WTC11 (cell line): ENCODE results near the gene DHTKD1.

ENCODE experiments used
- CTCF ChIP-seq: fragments of 200-600 bp; IDR thresholded peaks from 2 replicates; pipeline ENCODE4 v1.8.0; 2022; ENCODE audit warnings: antibody characterized with exemption
- IRF2 ChIP-seq: sonication (generic); formaldehyde crosslinking; IDR thresholded peaks from 2 replicates; pipeline ENCODE4 v1.8.0; 2022; ENCODE audit warnings: low read depth, missing genetic modification reagents, borderline replicate concordance
- KAT7 ChIP-seq: sonication (generic); formaldehyde crosslinking; IDR thresholded peaks from 2 replicates; pipeline ENCODE4 v1.8.1; 2023; ENCODE audit warnings: missing genetic modification reagents, mild to moderate bottlenecking, borderline replicate concordance
- MAX ChIP-seq: sonication (generic); formaldehyde crosslinking; IDR thresholded peaks from 2 replicates; pipeline ENCODE4 v1.8.0; 2022; ENCODE audit warnings: mild to moderate bottlenecking, missing genetic modification reagents
- MLX ChIP-seq: sonication (generic); formaldehyde crosslinking; IDR thresholded peaks from 2 replicates; pipeline ENCODE4 v1.8.1; 2023; ENCODE audit warnings: mild to moderate bottlenecking, missing genetic modification reagents, moderate library complexity
- MYBL2 ChIP-seq: sonication (generic); formaldehyde crosslinking; IDR thresholded peaks from 2 replicates; pipeline ENCODE4 v1.8.1; 2023; ENCODE audit warnings: mild to moderate bottlenecking, moderate library complexity, missing genetic modification reagents
- ZNF121 ChIP-seq: sonication (generic); formaldehyde crosslinking; IDR thresholded peaks from 2 replicates; pipeline ENCODE4 v1.8.0; 2023; ENCODE audit warnings: missing genetic modification reagents
- ZNF263 ChIP-seq: sonication (generic); formaldehyde crosslinking; IDR thresholded peaks from 2 replicates; pipeline ENCODE4 v1.8.1; 2022; ENCODE audit warnings: low read depth, mild to moderate bottlenecking, moderate library complexity, missing genetic modification reagents
- ZNF416 ChIP-seq: fragments of 250-450 bp; sonication (Bioruptor Pico); IDR thresholded peaks from 2 replicates; pipeline ENCODE4 v1.9.0; 2021; ENCODE audit warnings: mild to moderate bottlenecking, inconsistent platforms
- ZNF671 ChIP-seq: fragments of 250-450 bp; sonication (Bioruptor Pico); IDR thresholded peaks from 2 replicates; pipeline ENCODE4 v1.8.0; 2021; ENCODE audit warnings: mild to moderate bottlenecking

GRCh38 chr10:12081879-12082557 is 13.3 kb downstream of the DHTKD1 start:
- TF ChIP-seq KAT7 (CRISPR knock-in tag) (no peak), IRF2 (CRISPR knock-in tag) (no peak), MYBL2 (CRISPR knock-in tag) (no peak), ZNF671 (no peak), ZNF121 (CRISPR knock-in tag) (peak; percentile 83; the same call in 1 of the 2 replicates), MLX (CRISPR knock-in tag) (no peak), CTCF (no peak), ZNF263 (CRISPR knock-in tag) (no peak), ZNF416 (CRISPR knock-in tag) (no peak), MAX (CRISPR knock-in tag) (no peak)
